HG03469 (cell line): ENCODE results near the gene DKC1.
A peak's percentile ranks its signal among the peaks of the same experiment; 100 is the strongest.
"Not testable (repeated sequence)": the region's sequence is repeated elsewhere in the genome, so short reads cannot be mapped to it uniquely, and the experiment has no call there.

Experiments
- ATAC-seq: cut with Tn5 transposase; IDR thresholded peaks from one replicate; pipeline ENCODE4 v1.9.1; 2021; ENCODE audit warnings: mild to moderate bottlenecking, moderate library complexity, moderate number of reproducible peaks; ENCODE audit not compliant: unreplicated experiment

The DKC1 gene

GRCh38 chrX:154785716-154786115, 23.1 kb downstream of the DKC1 start:
- no peak for ATAC-seq

DNA sequence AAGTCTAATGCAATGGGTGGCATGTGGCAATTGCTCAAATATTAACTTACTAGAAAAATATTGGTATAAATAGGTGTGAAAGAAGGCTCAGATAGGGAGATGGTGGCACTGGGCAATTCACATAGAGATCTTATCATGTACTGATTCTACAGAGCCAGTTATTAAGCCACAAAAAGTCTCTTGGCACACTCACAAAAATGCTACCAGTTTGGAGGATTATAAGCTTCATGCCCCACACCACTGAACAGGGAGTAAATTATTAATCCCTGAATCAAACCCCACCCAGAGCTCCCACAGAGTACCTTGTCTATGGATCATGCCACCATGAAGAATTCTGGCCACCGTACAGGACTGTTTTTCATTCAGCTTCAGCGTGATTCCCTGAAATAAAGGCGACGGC, 28.8 kb downstream of the DKC1 start:
- no peak for ATAC-seq

GRCh38 chrX:154791939-154792338, 29.3 kb downstream of the DKC1 start:
- ATAC-seq = no peak

DNA sequence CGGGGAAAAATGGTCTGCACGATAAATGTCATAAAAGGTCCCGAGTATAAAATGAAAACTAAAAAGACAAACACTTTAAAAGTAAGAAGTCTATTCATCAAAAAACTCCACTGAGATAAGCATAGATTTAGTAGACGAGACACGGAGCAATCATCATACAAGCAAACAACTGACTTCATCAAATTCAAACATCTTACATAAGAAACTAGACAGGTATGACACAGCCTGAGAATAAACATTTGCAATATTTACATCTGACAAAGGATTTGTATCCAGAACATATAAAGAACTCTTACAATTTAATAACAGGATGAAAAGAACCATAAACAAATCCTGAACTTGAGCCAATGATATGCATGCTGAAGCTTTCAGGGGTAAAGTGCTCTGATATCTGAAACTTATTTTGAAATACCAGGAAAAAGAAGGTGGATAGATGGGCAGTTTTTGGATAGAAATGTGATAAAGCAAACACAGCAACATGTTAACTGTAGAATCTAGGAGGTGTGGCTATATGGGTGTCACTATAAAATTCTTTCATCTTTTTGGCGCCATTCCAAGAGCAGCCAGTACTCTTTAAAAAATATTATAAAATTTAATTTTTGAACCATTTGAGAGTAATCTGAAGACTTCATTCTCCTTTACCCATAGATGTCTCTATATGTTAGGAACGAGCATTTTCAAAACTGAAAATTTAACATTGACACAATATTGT, 30.6 kb downstream of the DKC1 start:
- ATAC-seq = no peak

GRCh38 chrX:154795016-154795415, 32.4 kb downstream of the DKC1 start:
- no peak for ATAC-seq

GRCh38 chrX:154797006-154797405, 34.3 kb downstream of the DKC1 start:
- ATAC-seq = no peak

- no peak for ATAC-seq
These were observed 37.1 kb downstream of the DKC1 start for GRCh38 chrX:154799556-154800348.

DNA sequence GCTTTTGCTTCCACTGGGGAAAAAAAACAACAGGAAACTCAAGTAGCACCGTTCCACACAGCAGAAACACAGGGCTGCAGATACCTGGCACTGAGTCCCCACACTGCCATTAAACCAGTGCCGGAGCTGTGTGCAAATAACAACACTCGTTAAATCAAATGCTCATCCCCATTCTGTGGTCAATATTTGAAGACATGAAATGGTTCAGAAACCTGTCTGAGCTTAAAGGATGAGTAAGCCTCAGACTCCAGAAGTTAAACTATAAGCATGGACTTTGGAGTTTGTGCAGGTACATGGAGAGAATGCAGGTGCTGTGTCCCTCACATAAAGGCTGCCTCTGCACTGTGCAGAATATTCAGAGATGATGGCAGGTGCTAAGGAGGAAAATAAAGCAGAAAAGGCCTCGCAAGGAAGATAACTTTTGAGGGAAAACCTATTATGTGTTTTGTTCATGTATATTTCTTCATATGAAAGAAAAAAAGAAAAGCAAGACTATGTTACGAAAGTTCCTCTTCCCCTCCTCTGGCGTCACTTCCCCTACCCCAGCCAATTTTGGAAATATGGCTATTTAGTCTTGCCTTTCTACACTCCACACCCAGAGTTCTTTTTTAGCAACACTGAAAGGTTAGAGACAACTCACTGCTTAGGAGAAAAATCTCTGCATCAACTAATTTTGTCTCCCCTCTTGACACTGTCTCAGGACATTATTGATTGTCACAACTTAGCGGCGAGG, 38.0 kb downstream of the DKC1 start:
- no peak for ATAC-seq

DNA sequence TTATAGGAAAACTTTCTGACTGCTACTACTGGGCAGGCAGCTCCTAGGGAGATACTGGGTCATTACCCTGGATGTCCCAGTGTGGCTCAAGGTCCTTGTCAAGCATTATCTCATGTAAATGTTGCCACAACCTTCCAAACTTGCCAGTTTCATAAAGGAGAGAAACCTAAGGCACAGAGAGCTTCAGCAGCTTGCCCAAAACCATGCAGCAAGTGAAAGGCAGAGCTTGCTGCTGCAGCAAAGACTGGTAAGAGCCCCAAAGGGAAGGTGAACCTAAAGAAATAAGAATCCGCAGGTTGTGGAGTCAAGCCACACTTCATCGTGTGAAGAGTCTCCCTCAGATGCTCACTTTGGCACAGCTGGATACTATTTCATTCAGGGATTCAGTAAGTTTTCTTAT, 40.3 kb downstream of the DKC1 start:
- ATAC-seq = no peak

GRCh38 chrX:154804261-154804956, 41.7 kb downstream of the DKC1 start:
- no peak for ATAC-seq

GRCh38 chrX:154804957-154805695, 42.5 kb downstream of the DKC1 start, which contains the start of gene MPP1:
Gene MPP1, minus strand, starts transcription at chrX:154805485. Its CDS starts 112 bp downstream, at chrX:154805373.
- peak; percentile 77 for ATAC-seq

DNA sequence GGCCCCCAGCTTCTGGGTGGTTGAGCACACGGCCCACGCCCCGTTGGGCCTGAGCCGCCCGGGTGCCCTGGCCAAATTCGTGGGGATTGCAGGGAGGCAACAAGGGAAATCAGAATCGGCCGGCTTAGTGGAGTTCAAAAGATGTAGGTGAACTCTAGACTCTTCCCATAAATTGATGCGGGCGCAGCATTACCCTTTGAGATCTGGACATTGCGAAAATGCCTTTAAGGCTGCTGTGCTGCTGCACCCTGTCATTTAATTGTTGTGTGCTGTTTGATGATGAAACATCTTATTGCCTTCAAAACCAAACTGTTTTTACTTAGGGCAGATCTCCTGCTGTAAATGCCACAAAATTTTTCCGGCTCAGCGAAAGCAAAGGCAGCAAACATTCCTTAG, 43.0 kb downstream of the DKC1 start:
- no peak for ATAC-seq

DNA sequence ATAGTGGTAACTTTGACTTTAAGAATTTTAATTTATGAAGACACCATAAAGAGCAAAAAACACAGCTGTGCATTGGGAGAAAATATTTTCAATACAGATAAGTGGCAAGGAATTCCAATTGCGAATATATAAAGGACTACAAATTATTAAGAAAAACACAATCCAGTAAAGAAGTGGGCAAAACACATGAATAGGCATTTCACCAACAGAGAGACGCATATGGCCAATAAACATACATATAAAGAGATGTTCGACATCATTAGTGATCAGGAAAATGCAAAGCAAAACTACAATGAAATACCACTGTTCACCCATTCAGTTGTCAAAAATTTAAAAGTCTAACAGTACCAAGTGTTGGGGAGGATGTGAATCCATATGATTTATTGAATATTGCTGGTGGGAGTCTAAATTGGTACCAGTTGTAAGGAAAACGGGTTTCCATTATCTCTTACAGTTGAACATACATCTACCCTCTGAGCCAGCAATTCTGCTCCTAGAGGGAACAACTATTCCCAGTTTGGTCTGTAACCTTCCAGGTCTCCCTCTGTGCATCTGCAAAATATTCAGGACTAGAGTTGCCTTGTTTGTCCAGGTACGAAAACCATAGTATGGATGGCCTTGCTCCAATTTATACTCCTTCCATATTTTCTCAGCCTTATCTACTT, 44.3 kb downstream of the DKC1 start:
- ATAC-seq = no peak

DNA sequence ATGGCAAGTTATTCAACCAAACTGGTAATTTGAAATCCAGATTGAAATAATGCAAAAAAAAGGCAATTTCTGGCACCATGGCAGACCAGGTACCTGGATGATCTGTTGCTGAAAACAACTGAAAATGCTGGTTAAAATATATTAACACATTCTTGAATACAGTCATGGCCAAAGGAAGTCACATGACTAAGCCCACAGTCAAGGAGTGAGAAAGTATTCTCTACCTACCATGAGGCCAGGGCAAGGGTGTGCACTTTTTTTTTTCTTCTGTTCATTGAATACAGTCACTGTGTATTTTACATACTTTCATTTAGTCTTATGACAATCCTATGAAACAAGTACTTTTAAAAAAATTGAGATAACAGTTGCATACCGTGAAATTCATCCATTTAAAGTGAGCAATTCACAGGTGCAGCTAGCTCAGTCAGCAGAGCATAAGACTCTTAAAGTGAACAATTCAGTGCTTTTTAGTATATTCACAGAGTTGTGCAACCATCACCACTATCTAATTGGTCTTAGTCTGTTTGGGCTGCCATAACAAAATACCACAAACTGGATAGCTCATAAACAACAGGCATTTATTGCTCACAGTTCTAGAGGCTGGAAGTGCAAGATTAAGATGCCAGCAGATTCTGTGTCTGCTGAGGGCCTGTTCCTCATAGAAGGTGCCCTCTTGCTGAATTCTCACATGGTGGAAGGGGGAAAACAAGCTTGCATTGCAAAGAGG, 47.4 kb downstream of the DKC1 start:
- ATAC-seq = no peak

DNA sequence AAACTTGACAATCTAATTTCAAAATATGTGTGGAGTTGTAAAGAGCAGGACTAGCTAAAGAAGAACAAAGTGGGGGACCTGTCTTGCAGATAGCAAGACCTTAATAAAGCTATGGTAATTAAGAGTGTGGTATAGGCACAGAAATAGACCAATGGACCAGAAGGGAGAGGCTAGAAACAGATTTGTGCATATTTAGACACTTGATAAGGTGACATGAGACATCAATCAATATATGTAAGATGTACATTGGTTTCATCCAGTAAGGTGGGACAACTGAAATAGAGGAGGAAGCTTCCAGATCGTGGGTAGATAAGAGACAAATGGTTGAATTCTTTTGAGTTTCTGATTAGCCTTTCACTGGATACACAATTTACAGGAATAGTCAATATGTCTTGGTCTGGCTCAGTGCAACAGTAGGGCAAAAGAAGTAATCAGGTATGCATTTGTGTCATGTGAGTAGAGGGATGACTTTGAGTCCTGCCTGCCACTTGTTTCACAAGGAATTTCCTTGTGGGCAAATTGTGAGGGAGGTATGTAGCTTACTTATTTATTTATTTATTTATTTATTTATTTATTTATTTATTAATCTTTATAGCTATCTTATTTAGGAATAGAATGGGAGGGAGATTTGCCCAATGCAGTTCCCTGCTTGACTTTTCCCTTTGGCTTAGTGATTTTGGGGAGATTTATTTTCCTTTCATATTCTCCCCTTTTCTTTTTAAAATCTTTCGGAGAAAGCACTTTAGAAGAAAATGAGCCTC, 49.9 kb downstream of the DKC1 start:
- ATAC-seq = no peak

DNA sequence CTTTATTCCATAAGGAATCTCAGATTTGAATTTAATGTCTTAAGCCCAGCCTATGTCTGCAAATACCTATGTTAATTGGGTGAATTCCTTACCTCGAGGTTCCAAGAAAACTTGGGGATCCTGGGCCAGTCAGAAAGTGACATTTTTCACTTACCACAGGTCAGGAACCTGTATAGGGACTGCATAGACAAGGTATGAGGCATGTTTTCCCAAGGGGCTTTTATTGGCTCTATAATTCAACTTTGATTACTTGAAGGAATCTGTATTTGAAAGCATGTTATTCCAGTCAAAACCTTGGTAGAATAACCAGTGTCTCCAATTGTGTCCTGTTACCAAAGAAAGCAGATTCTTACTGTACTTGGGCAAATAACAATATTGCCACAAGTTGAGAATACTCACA, 51.1 kb downstream of the DKC1 start:
- ATAC-seq = no peak

DNA sequence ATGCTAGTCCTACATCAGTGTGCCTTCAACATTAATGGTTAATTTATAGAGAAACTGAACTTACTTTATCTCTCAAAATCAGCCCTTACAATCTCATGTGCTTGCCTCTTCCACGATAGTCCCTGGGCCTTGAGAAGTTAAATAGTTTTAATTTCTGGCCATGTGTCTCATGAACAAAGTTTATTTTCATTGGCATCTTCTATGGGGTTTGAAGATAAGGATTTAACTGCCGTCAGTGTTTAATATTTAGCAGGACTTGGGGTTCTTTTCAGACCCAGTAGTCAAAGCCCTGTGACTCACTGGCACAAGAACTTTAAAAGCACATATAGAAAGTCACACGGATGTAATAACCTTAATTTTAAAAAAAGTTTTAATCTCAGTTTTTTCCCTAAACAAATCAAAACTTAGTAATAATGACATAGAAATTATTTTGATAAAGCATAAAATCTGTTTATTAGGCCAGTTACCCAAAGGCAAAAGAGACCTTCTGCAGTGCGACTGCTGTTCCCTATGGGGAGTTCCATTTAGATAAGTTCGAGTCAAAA, 52.7 kb downstream of the DKC1 start:
- no peak for ATAC-seq

DNA sequence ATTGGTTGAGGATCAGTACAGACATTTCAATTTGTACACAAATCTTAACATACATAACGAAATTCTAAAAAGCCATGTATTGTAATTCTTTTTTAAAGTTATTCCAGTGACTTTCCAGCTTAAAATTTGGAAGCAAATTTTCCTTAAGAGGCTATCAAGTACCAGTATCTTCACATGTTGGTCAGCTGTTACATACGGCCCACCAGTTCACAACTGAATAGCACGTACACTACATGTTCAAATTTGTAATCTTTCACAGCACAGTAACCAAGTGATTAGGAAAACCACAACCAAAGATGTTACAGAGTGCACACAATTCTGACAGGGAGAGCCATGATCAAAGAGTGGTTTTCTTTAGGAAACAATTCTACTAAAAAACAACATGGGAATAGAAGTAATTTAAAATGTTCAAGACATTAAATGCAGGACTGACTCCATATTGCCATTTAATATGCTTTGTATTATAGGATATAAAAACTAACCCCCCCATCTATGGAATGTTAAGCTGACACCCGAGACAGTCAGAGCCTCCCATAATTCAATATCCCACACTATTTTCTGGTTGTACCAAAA, 53.7 kb downstream of the DKC1 start:
- not testable (repeated sequence) for ATAC-seq
